GM21360 (cell line): ENCODE data around the gene CDH13.

Experiments
- ATAC-seq: cut with Tn5 transposase; IDR thresholded peaks from one replicate; pipeline ENCODE4 v1.9.1; 2021; ENCODE audit warnings: mild to moderate bottlenecking, moderate library complexity; ENCODE audit not compliant: unreplicated experiment

CDH13 gene

DNA sequence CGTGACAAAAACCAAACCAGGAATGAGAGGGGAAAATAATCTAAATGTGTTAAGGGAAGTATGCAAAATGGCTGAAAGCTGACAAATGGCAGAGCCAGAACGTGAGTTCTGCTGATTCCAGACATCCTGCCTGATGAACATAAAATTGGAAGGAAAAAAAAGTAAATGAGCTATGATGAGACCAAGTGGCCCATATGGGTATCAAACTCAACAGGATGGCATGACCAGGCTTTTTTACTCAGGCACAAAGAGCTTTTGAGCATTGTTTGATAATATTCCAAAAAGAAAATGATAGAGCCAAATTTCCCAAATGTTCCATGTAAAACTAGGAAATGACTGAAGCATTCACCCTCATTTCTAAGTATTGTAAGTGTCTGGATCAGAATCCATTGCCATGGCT lies 449.2 kb downstream of the CDH13 start:
- ATAC-seq, result no peak

DNA sequence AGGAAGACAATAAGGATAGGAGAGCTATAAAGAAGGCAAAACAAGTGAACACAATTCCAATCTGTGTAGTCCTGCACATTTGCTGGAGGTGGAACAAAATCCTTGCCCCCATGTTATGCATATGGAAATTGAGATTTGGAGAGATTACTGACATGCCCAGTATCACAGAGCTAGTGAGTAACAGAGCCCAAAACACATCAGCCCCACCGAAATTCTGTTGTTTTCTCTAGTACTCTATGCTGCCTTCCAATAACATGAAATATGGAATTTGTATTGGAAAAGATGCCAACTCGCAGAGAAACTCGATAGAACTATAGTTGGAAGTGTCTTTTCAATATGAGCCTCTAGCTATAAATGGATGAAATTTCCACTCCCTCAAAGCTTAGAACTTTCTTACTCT lies 456.6 kb downstream of the CDH13 start:
- no peak for ATAC-seq

DNA sequence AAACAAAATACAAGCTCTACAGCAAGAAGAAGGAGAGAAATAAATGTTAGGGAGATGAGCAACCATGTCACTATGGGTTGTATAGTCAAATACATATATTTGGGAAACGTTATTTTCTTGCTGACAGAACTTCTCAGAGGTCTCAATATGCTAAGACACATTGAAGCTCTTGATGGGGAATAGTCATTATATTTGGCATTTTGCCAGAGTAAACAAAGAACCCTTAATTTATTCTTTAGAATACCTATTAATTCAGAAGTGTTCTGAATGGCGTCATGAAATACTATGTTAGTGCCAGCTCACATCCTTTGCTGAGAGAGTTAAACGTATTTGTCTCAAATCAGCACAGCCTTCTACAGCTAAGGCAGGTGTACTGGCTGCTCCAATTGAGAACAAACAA lies 458.9 kb downstream of the CDH13 start:
- ATAC-seq, result no peak

DNA sequence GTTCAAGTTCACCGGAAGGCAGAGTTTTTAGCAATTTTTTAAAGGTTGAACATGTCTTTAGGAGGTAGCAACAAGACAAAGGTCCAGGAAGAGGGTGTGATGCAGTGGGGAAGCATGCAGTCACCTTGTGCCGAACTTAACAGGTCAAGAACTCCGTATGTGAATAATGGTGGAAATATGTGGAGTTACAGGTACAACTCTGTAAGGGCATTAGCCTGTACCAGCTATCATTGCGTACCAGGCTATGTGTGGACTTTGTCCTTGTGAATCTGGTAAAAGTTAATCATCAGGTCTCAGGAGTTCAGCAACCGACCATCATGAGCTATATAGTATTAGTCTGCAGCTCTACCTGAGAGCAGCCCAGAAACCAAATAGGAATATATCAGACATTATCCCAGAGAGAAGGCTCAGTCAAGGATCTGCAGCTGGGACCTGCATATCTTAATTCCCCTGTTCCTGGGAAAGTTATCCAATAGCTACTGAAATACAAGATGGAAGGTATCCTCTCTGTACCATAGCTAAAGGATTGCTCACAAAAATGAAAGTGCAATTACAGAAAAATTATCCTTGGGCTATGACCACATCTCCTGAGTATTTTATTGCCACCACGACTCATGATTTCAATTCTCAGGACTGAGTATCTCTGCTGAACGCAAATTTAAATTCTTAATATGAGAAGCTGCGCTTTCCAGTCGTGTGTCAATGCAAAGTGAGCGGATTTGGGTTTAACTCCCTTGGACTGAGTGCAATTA lies 469.3 kb downstream of the CDH13 start:
- ATAC-seq, result no peak

DNA sequence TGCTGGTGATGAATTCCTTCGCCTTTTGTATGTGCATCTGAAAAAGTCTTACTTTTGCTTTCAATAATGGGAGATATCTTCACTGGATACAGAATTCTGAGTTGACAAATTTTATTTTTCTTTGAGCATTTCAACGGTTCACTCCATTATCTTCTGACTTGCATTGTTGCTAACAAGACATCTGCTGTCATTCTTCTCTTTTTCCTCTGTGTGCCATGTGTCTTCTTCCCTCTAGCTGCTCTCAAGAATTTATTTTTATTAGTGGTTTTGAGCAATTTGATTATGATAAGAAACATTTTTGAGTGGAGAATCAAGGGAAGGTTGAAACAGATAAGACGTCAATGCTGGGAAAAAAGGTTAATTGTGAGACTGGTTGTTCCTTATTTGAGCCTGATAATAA lies 471.8 kb downstream of the CDH13 start:
- no peak for ATAC-seq

DNA sequence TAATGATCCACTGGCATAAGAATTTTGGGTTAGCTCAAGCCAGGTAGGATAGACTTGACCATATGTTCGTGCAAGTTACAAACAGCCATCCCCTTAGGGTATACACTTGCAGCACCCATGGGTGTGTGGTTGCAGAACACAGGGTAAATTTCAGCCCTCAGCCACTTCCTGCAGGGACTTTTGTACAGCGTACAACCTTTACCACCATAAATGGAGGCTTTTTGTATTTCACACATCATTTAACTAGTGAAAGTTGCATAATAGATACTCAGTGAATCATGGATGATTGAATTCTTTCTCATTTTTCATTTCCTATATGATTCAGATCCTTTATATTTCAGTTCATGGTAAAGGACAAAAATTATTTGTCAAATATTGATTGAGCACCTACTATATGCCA lies 473.9 kb downstream of the CDH13 start:
- ATAC-seq, result no peak

DNA sequence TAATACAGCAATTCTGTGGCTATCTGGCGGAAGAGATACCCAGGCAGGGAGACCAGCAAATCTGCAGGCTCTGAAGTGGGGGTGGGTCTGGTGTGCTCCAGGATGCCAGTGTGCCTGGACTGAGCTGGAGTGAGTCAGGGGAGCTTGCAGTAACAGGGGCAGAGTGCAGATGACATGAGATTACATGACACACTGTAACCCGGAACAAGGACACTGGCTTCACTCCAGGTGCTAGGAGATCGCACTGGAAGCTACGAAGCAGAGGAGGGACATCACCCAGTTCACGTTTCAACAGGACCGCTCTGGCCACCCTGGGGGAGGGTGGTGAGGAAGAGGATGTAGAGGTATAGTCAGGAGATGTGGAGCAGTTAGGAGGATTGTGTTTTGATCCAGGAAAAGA lies 475.6 kb downstream of the CDH13 start:
- ATAC-seq, result no peak

DNA sequence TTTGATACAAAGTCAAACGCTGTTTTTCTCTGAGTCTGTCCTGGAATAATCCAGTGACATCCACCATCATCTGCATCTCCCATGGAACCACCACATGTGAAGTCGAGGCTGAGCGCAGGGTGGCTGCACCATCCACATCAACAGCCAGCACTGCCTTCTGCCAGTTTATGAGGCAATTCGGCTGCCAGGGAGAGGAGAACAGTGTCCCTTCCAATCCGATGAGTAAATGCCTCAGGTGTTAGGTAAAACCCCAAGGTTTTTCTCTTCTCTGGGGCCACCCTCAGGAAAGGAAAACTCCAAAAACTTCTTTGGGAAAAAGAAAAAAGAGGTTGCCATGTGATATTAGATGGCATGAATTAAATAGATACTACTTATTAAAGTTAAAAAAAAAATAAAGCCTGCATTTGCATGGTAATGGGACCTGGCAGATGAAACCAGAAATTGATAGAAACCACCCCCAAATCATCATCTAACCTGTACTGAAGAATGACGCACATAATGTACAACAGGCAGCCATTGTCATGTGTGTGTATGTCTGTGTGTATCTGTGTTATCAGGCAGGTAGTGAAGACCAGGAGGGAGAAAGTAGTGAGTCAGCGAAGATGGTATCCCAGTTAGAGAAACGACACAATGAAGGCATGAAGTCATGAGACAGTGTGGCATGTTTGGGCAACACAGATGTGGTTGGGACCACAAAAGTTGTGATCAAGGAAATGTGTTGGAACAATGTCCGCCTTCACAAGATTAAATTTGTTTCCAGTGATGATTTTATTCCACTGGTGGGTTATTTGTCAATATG lies 478.7 kb downstream of the CDH13 start:
- ATAC-seq, result no peak

DNA sequence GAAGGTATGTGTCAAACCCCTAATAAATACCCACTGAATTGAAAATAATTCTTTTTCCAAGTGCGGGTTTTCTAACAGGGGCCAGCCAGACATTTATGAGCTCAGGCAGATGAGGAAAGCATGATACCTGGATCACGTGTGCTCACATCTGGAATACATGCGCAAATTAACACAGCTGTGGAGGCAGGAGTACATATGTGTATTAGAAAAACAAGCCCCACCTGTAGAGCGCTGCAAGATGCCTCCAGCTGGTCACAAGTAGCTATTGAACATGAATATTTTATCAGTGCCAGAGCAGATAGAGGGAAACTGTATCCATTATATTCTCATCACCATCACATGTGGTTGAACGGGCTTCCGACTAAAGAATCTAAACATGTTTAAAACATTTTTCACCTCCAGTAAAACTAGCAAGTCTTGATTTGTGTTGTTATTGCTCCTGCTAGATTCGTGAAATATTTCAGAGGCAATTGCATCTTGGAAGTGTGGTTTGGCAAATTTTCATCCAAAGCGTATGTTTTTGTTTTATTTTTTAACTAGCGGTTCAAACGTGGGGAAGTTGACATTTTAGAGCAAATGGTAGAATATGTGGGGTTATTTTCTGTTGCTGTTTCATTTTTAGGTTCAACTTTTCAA lies 482.8 kb downstream of the CDH13 start:
- no peak for ATAC-seq

DNA sequence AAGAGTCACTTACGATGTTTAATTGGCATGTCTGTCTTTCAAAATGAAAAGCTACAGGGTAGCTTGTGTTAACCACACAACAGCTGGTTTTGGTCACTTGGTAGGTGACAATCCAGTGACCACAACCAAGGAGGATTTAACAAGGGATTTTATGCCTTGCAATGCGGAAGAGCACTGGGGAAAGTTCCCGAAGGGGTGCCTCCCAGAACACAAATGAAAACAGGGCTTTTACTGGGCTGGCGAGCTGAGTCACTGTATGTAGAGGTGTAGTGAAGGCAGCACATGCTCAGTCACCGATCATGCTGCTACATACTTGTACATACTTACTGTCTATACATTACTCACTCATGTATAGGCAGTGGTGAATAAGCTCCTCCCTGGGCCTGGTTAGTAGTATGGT lies 483.5 kb downstream of the CDH13 start:
- ATAC-seq, result no peak

DNA sequence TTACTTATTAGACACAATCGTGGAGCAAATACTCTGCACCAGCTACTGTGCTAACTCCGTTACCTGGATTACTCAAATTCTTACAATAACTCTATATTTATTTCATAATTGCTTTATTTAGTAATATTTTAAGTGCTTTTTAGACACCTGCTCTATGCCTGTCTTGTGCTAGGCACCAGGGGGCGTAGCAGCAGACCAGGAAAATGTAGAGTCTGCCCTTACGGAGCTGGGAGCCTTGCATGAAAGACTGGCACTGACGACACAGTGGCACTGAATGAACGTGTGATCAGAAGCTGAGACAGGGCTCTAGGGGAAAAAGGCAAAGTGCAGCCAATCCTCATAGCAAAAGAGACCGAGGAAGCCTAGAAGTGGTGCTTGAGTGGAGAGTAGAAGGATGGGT lies 486.5 kb downstream of the CDH13 start:
- no peak for ATAC-seq

DNA sequence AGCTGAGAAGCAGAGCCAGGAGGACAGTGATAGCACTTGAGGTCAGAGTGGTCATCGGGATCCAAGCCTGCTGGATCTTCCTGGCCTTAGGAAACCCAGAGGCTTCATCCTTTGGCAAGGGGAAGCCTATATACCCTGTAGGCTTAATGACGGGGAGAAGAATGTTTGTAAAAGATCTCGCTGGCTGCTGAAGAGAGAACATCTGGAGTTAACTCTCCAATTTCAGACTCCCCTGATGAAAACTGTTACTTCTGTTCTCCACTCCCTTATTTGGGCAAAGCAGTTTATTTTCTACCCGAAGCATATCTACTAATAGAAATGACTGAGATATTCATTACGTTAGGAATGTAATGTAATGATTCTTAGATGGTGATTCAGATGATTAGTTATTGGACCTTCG lies 487.0 kb downstream of the CDH13 start:
- no peak for ATAC-seq

DNA sequence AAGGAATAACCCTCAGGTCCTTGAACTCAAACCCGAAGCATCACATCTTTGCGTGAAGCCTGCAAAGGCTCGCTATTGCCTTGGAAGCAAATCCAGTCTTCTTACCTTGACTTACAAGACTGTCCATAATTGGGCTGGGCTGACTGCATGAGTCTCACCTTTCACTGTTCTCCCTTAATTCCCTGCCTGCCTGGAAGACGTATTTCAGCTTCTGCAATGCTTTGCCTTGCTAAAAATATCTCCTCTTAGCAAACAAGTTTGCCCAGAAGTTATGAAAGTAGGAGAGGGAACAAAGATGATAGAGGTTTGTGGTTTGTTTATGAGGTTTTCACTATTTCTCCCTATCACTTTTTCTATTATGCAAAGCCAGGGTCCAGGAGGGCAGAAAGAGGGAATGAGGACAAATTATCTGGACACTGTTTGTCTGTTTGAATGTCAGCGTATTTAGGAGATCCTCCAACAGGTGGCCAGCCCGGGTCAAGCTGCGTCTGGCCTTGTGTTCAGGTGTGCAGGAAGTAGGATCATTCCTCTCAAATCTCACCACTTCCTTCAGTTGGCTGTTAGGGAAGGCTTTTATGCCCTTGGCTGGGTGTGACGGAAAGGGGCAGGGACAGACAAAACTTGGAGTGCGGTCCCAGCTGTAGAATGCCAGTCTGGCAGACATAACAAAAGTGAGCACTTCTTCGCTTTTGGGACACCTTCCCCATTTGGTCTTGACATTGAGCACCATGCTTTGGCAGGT lies 488.9 kb downstream of the CDH13 start:
- ATAC-seq, result no peak

DNA sequence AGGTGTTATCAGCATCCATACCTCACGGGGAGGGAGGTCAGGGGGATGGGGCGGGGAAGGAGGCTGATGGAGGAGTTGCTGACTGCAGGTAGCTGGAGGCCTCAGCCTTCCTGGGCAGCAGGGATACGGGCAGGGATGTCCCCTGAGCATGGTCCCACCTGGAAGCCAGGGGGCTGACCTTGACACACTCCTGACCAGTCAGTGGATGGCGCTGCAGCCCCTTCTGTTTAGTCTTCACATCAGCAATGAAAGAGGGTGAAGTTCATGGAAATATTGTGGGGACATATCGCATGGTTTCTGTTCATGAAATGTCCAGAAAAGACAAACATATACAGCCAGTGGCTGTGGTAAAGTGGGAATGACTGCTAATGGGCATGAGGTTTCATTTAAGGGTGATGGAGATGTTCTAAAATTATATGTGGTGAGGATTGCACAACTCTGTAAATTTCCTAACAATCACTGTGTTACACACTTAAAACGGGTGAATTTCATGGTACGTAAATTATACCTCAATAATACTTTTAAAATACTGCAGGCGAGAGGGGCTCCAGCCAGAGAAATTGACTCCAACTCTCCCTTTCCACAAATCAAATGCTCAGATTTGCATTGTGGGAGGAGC lies 489.6 kb downstream of the CDH13 start:
- no peak for ATAC-seq

DNA sequence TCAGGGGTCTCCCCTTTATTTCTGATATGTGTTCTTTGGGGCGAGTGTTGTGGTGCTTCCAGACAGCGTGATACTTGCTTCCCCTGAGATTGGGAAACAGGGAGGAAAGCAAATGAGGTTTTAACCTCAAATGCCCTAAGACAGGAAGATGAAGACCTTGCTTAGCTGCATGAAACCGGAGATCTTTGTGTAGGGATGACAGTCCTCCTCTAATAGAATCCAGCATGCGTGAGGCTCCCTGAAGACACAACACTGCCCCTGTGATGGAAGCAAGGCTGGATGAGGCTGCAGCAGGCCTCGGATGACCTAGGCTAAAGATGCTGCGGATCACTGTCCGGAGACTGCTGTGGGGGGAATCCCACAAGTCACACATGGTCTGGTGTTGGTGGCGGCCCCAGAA lies 491.0 kb downstream of the CDH13 start:
- ATAC-seq, result no peak

DNA sequence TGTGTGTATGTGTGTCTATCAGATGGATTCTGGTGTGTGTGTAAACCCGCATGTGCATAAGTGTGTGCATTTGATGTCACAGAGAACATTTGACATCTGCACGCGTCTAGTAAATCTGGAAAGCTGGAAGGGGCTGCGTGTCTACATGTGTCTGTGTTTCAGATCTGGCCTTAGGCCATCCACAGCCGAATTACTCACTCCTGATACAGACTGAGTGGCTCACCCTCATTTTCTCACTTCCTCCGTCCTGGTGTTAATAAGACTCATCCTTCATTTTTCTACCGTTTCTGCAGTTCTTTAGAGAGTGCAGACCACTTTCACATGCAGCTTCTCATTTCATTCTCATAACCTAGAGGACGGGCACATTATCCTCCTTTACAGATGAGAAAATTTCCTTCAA lies 491.6 kb downstream of the CDH13 start:
- no peak for ATAC-seq

DNA sequence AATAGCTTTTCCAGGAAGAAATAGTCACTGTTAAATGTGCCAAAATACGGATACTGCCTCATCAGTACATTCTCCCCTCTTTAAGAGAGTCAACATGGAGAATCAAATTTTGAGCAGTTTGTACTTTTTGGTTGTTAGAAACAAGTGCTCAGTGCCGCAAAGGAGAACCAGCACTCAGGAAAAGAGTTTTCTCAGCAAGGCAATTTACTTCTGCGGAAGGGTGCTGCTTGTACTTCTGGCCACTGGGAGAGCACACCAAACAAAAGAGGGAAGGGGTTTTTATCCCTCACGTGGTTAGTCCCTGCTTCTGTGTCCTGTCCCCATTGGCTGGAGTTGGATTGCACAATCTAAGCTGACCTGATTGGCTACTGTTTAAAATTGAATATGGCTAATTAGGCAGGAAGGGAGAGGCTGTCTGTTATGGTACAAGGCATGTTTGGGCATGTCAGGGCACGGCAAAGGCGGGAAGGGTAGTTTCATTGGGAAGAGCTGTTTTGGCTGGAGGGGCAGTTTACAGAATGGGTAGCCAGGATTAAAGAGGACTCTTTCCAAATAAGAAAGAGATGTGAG lies 499.3 kb downstream of the CDH13 start:
- ATAC-seq, result no peak

DNA sequence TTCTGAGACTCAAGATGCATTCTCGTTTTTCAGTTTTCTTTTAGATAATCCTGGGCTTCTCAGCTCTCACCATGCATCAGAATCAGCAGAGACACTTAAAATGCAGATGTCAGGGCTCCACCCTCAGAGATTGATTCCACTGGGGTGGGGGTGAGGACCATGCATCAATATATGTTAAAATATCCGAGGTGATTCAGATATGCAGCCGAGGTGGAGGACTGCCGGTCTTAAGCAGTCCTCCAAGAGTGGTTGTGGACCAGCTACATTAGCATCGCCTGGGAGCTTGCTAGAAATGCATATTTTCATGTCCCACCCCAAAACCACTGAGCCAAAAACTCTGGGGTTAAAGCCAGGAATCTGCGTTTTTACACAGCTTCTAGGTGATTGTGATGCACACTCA lies 501.3 kb downstream of the CDH13 start:
- ATAC-seq, result no peak

DNA sequence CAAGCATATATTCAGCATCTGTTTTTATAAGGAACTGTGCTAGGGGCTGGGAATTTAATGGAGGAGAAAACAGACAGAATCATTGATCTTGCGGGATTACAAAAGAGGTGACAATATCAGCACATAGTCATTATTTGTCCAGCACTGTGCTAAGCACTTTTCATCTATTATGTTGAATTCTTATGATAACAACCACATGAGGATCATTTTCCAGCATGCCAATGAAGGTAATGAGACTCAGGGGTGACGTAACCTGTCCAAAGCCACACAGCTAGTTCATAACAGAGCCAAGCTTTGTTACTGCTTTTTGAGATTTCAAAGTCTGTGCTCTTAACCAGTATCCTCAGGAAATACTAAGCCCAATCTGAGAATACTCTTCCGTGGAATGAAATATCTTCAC lies 503.3 kb downstream of the CDH13 start:
- no peak for ATAC-seq

DNA sequence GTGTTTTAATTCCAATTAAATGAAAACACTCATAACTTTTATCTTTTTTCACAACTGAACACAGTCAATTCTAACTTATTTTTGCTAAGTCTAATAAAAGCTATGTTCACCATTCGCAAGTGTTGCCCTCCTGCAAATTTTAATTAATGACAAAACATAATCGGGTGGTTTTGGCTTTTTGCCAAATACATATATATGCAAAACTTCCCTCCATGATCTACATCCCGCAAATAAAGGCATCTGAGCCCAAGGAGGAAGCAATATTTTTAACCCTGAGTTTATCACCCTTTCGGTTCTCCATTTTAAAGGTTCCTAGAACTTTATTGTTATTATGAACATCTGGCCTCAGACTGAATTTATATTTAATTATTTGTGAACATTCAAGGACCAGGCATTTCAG lies 507.9 kb downstream of the CDH13 start:
- no peak for ATAC-seq

DNA sequence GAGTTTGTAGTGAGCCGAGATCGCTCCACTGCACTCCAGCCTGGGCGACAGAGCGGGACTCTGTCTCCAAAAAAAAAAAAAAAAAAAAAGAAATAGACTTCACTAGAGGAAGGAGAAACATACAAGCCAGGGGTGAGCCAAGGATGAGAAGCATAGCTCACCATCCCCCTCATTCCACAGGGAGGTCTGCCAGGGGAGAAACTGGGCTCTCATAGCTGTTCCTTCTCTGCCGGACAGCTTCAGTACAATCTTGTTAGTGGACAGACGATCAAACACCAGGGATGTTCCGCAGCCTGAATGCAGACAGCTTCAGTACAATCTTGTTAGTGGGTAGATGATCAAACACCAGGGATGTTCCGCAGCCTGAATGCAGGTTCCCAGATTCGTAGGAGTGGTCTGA lies 509.6 kb downstream of the CDH13 start:
- no peak for ATAC-seq
